GM10248 (cell line): ENCODE measurements around the gene ERC2.

ENCODE experiments used
- CTCF ChIA-PET: fragments of 300-600 bp; sonication (Branson Sonifier 250); formaldehyde crosslinking; extraction: SDS; loops from one replicate; lab custom pipeline; 2021; ENCODE audit warnings: antibody characterized with exemption; lab: Yijun Ruan, JAX
- POLR2A ChIA-PET: fragments of 350-650 bp; sonication (Branson Sonifier 250); formaldehyde crosslinking; extraction: SDS; loops from one replicate; lab custom pipeline; 2020; ENCODE audit warnings: antibody characterized with exemption; lab: Yijun Ruan, JAX
- DNase-seq: peaks from one replicate; pipeline ENCODE4 v3.0.0; 2012; ENCODE audit errors: extremely low spot score
- CTCF ChIP-seq: IDR thresholded peaks from 2 replicates; pipeline ENCODE4 v1.5.1; 2012; ENCODE audit warnings: mild to moderate bottlenecking, low read depth; ENCODE audit errors: extremely low read depth, missing control alignments, control extremely low read depth

The ERC2 gene

GRCh38 chr3:55491296-55491816, 976.9 kb downstream of the ERC2 start:
- POLR2A ChIA-PET = no interaction called here
- CTCF ChIA-PET = interaction anchor here (0.8 to 1.8 kb wide), 2 partner anchors 10 to 230 kb away, joined by 4 to 6 read pairs; no protein-coding TSS in a partner anchor
- DNase-seq = no peak
- TF ChIP-seq CTCF = no peak

- TF ChIP-seq CTCF = no peak
- no peak for DNase-seq
- POLR2A ChIA-PET = no interaction called here
- CTCF ChIA-PET = interaction anchor here (1.0 to 1.8 kb wide), 2 partner anchors 11 to 13 kb away, joined by 3 to 4 read pairs; no protein-coding TSS in a partner anchor
Measured at GRCh38 chr3:55490276-55490913, 977.9 kb downstream of the ERC2 start.

GRCh38 chr3:55489798-55490132, 978.5 kb downstream of the ERC2 start:
- TF ChIP-seq CTCF = no peak
- POLR2A ChIA-PET = no interaction called here
- CTCF ChIA-PET = interaction anchor here (1.0 to 1.8 kb wide), 2 partner anchors 11 to 12 kb away, joined by 3 to 4 read pairs; no protein-coding TSS in a partner anchor
- no peak for DNase-seq

- CTCF ChIA-PET = interaction anchor here (2.6 to 5.5 kb wide), 3 partner anchors 229 to 258 kb away, joined by 15 to 43 read pairs (median 28); no protein-coding TSS in a partner anchor
- TF ChIP-seq CTCF = no peak
- POLR2A ChIA-PET = no interaction called here
- DNase-seq = peak; percentile 76
Measured at GRCh38 chr3:55488398-55489055, 979.7 kb downstream of the ERC2 start.

GRCh38 chr3:55487381-55488241, 980.7 kb downstream of the ERC2 start:
- TF ChIP-seq CTCF = peak; percentile 7
- CTCF ChIA-PET = interaction anchor here (0.7 to 5.5 kb wide), 6 partner anchors 9 to 258 kb away, joined by 3 to 43 read pairs (median 10); no protein-coding TSS in a partner anchor
- peak; percentile 44 for DNase-seq
- POLR2A ChIA-PET = no interaction called here
